HepG2 (cell line): ENCODE measurements around the gene TSPAN8. TPM values are rescaled to one million over a fixed set of nuclear protein-coding genes. Genes with fewer than 3 reads are reported as not detected.

Source experiments
- ATAC-seq: fragments of 200-7000 bp; cut with Tn5 transposase; 3 replicates; pipeline ENCODE4 v1.9.1; 2020; ENCODE audit warnings: mild to moderate bottlenecking, moderate library complexity
- BruUV-seq: library from RNA; stranded (reverse); fragments of 400-500 nt; replicated peaks from 2 replicates; lab custom pipeline; 2021; lab: Mats Ljungman, UMichigan
- CTCF ChIA-PET: fragments of 300-600 bp; formaldehyde crosslinking; extraction: SDS; loops from one replicate; lab custom pipeline; 2021; ENCODE audit warnings: low total read pairs, inconsistent platforms, low intra/inter-chr PET ratio; lab: Yijun Ruan, JAX
- POLR2A ChIA-PET: fragments of 350-600 bp; sonication (Branson Sonifier 250); formaldehyde crosslinking; loops from one replicate; lab custom pipeline; 2020; ENCODE audit warnings: antibody characterized with exemption, inconsistent platforms; lab: Yijun Ruan, JAX
- DNase-seq: peaks from one replicate; pipeline ENCODE4 v3.0.0-alpha.2; 2015; ENCODE audit warnings: low spot score
- FAIRE-seq: peaks from 3 replicates; lab custom pipeline; 2011; peaks lifted over from hg19 to GRCh38; lab: Jason Lieb, UNC
- H2AFZ ChIP-seq: one replicate; pipeline ENCODE4 v1.6.1; 2011; ENCODE audit warnings: low read length, inconsistent platforms
- H3K27ac ChIP-seq: fragments of 300-600 bp; 3 replicates; pipeline ENCODE4 v1.8.0; 2011; ENCODE audit warnings: mixed run types, mild to moderate bottlenecking, mixed read lengths, low read length, inconsistent platforms; ENCODE audit not compliant: insufficient read depth; ENCODE audit errors: extremely low read length
- H3K27me3 ChIP-seq, 2 experiments: fragments of 200-600 bp in 1 of 2; 2 replicates in 1 of 2; 3 replicates in 1 of 2; pipeline versions ENCODE4 v1.6.0 to v1.8.0; 2011; ENCODE audit warnings: low read length in 2 of 2, mild to moderate bottlenecking in 2 of 2, moderate library complexity in 2 of 2, inconsistent platforms in 1 of 2; ENCODE audit not compliant: insufficient read depth in 2 of 2, control insufficient read depth in 1 of 2
- H3K36me3 ChIP-seq, 2 experiments: fragments of 200-600 bp in 1 of 2; replicated peaks in 1 of 2; 2 replicates in 1 of 2; 3 replicates in 1 of 2; pipeline versions ENCODE4 v1.5.1 to v1.8.0; 2011; ENCODE audit warnings: low read length in 2 of 2, inconsistent platforms in 1 of 2; ENCODE audit not compliant: insufficient read depth in 2 of 2, control insufficient read depth in 1 of 2
- H3K4me1 ChIP-seq: 2 replicates; pipeline ENCODE4 v1.5.1; 2012; ENCODE audit warnings: low read length, inconsistent platforms; ENCODE audit not compliant: insufficient read depth
- H3K4me2 ChIP-seq: 2 replicates; pipeline ENCODE4 v1.6.0; 2011; ENCODE audit warnings: low read depth, low read length, inconsistent platforms
- H3K4me3 ChIP-seq, 3 experiments: fragments of 200-600 bp in 1 of 3; sonication (generic), shearing (Covaris generic) in 1 of 3; replicated peaks in 1 of 3; 2 replicates each; pipeline ENCODE4 v1.5.1; 2011 to 2016; ENCODE audit warnings: low read length in 3 of 3, inconsistent platforms in 2 of 3, low read depth in 2 of 3, mild to moderate bottlenecking in 2 of 3, control low read depth in 1 of 3, mixed read lengths in 1 of 3; ENCODE audit not compliant: insufficient read depth in 1 of 3
- H3K79me2 ChIP-seq: one replicate; pipeline ENCODE4 v1.6.1; 2011; ENCODE audit warnings: low read length, inconsistent platforms; ENCODE audit not compliant: insufficient read depth
- H3K9ac ChIP-seq: 2 replicates; pipeline ENCODE4 v1.6.0; 2011; ENCODE audit warnings: mild to moderate bottlenecking, low read depth, low read length, inconsistent platforms; ENCODE audit not compliant: insufficient read depth
- H3K9me3 ChIP-seq: 2 replicates; pipeline ENCODE4 v1.5.1; 2012; ENCODE audit warnings: mild to moderate bottlenecking, low read length
- H4K20me1 ChIP-seq: 2 replicates; pipeline ENCODE4 v1.6.0; 2011; ENCODE audit warnings: inconsistent platforms, mild to moderate bottlenecking, low read length, moderate library complexity; ENCODE audit not compliant: insufficient read depth
- AHDC1 ChIP-seq: sonication (generic); formaldehyde crosslinking; IDR thresholded peaks from 2 replicates; pipeline ENCODE4 v1.5.1; 2020; ENCODE audit warnings: mild to moderate bottlenecking, missing genetic modification reagents, borderline replicate concordance
- ASH2L ChIP-seq: fragments of 300-600, 200-600 bp; sonication (generic); IDR thresholded peaks from 2 replicates; pipeline ENCODE4 v1.7.0; 2017; ENCODE audit warnings: low read depth, mild to moderate bottlenecking, moderate library complexity, mixed read lengths, low read length; ENCODE audit not compliant: insufficient read length
- CHCHD3 ChIP-seq: sonication (generic); formaldehyde crosslinking; IDR thresholded peaks from 2 replicates; pipeline ENCODE4 v1.8.0; 2022; ENCODE audit warnings: mild to moderate bottlenecking, missing genetic modification reagents, moderate library complexity
- GATAD1 ChIP-seq: IDR thresholded peaks from 2 replicates; pipeline ENCODE4 v1.6.1; 2016; ENCODE audit warnings: missing genetic modification reagents, missing compliant biosample characterization
- HIC2 ChIP-seq: sonication (generic); formaldehyde crosslinking; IDR thresholded peaks from 2 replicates; pipeline ENCODE4 v1.9.0; 2022; ENCODE audit warnings: low read depth, missing genetic modification reagents
- NKX3-1 ChIP-seq: sonication (generic); formaldehyde crosslinking; IDR thresholded peaks from 2 replicates; pipeline ENCODE4 v1.5.0; 2020; ENCODE audit warnings: missing genetic modification reagents
- PHF21A ChIP-seq: sonication (generic); formaldehyde crosslinking; IDR thresholded peaks from 2 replicates; pipeline ENCODE4 v1.5.0; 2020; ENCODE audit warnings: mild to moderate bottlenecking, missing genetic modification reagents
- SMARCC2 ChIP-seq: fragments of 450-650 bp; IDR thresholded peaks from 2 replicates; pipeline ENCODE4 v1.6.1; 2017; ENCODE audit warnings: antibody characterized with exemption, mild to moderate bottlenecking
- TARDBP ChIP-seq: sonication (generic); formaldehyde crosslinking; IDR thresholded peaks from 2 replicates; pipeline ENCODE4 v1.8.0; 2022; ENCODE audit warnings: mild to moderate bottlenecking, missing genetic modification reagents
- TEAD3 ChIP-seq: optimal IDR thresholded peaks from 2 replicates; pipeline ENCODE3; 2016; ENCODE audit warnings: borderline replicate concordance
- ZBTB3 ChIP-seq: sonication (generic); formaldehyde crosslinking; IDR thresholded peaks from 2 replicates; pipeline ENCODE4 v1.4.0; 2020; ENCODE audit warnings: low read depth, mild to moderate bottlenecking, moderate library complexity, missing genetic modification reagents, borderline replicate concordance
- ZNF136 ChIP-seq: sonication (generic); formaldehyde crosslinking; IDR thresholded peaks from 2 replicates; pipeline ENCODE4 v1.8.1; 2022; ENCODE audit warnings: low read depth, mild to moderate bottlenecking, moderate library complexity, missing genetic modification reagents
- ZNF441 ChIP-seq: sonication (generic); formaldehyde crosslinking; IDR thresholded peaks from 2 replicates; pipeline ENCODE4 v1.7.0; 2021; ENCODE audit warnings: missing genetic modification reagents, borderline replicate concordance
- ZNF513 ChIP-seq: sonication (generic); formaldehyde crosslinking; conservative IDR thresholded peaks from 2 replicates; pipeline ENCODE4 v1.5.0; 2020; ENCODE audit warnings: missing genetic modification reagents
- ZNF619 ChIP-seq: sonication (generic); formaldehyde crosslinking; IDR thresholded peaks from 2 replicates; pipeline ENCODE4 v1.4.0; 2020; ENCODE audit warnings: mild to moderate bottlenecking, missing genetic modification reagents
- ZNF747 ChIP-seq: sonication (generic); formaldehyde crosslinking; IDR thresholded peaks from 2 replicates; pipeline ENCODE4 v1.8.1; 2023; ENCODE audit warnings: missing genetic modification reagents, mild to moderate bottlenecking, borderline replicate concordance
- WGBS: methylation state at CpG from one replicate; pipeline ENCODE4 v1.1.6; 2017; ENCODE audit warnings: low lambda C conversion rate; 5-methylcytosine and 5-hydroxymethylcytosine counted together
- in situ Hi-C: cut with HindIII; loops from 2 replicates; pipeline ENCODE4 v1.10.0; 2017; ENCODE audit warnings: low pct_unique_long_range_greater_than_20kb; ENCODE audit not compliant: extremely low pct_ligation_motif_present
- intact Hi-C: fragments of 100-400 bp; cut with micrococcal nuclease; formaldehyde crosslinking; loops from one replicate; pipeline ENCODE4 v1.10.0; 2022; ENCODE audit not compliant: unreplicated experiment
- polyA plus RNA-seq, 8 experiments: library from polyadenylated mRNA; depleted of rRNA in 3 of 8; stranded (reverse) in 7 of 8; unstranded in 1 of 8; fragments of >200 nt; fragmentation: Illumina TruSeq in 4 of 8; extraction: Trizol in 4 of 8; gene quantifications; 2 replicates each; pipeline versions ENCODE4 v1.2.1 to v1.2.3, GENCODE V29; 2011 to 2016; ENCODE audit warnings: low read depth in 4 of 8, missing spikeins in 1 of 8, mixed read lengths in 1 of 8; ENCODE audit not compliant: insufficient read depth in 1 of 8
- total RNA-seq, 5 experiments: library from RNA; depleted of rRNA; stranded (reverse); fragments of >200 nt; fragmentation: Illumina TruSeq; extraction: Trizol; gene quantifications; 2 replicates each; pipeline ENCODE4 v1.2.3, GENCODE V29; 2016; ENCODE audit warnings: low read depth in 1 of 5

The TSPAN8 gene
- total and polyA plus RNA-seq, 2 of the 13 experiments (the other 11 are each of a cell fraction or from before 2014, with no cell fraction given): 3.4 to 3.9 TPM

GRCh38 chr12:71142956-71143355, 14.8 kb downstream of the TSPAN8 start:
- Histone ChIP-seq H3K4me2 (no peak overlapping the region), H3K9me3 (no peaks in the 10 kb centered on the region), H3K9ac (no peak overlapping the region), H2AFZ (no peak overlapping the region), H3K4me1 (peaks cover 40% of the 10 kb centered on the region), H4K20me1 (no peaks in the 10 kb centered on the region), H3K36me3 (no peaks in the 10 kb centered on the region), H3K4me3 (no peak overlapping the region), H3K27ac (no peak overlapping the region), H3K79me2 (no peaks in the 10 kb centered on the region), H3K27me3 (no peaks in the 10 kb centered on the region)
- ChIA-PET POLR2A (no interaction called here), CTCF (no interaction called here)
- DNase-seq: no peak
- in situ Hi-C loops (loop anchor here (25.0 kb wide), 1 partner anchor 594 kb away; no protein-coding TSS in a partner anchor), intact Hi-C loops (no loop called here)
- 96% methylated on average over 5 of the region's 5 CpGs for WGBS
- TF ChIP-seq GATAD1 (CRISPR knock-in tag): no peak
- TF ChIP-seq AHDC1 (CRISPR knock-in tag): no peak
- no peak for TF ChIP-seq ZBTB3 (CRISPR knock-in tag)
- TF ChIP-seq SMARCC2: no peak
- no peak for TF ChIP-seq TARDBP (CRISPR knock-in tag)
- no peak for TF ChIP-seq ZNF136 (CRISPR knock-in tag)
- no peak for TF ChIP-seq HIC2 (CRISPR knock-in tag)
- no peak for TF ChIP-seq PHF21A (CRISPR knock-in tag)
- no peak for TF ChIP-seq NKX3-1 (CRISPR knock-in tag)
- TF ChIP-seq ZNF513 (CRISPR knock-in tag): no peak
- TF ChIP-seq ZNF441: no peak
- TF ChIP-seq TEAD3 (CRISPR knock-in tag): no peak
- no peak for TF ChIP-seq ZNF747 (CRISPR knock-in tag)
- TF ChIP-seq CHCHD3 (CRISPR knock-in tag): no peak
- no peak for TF ChIP-seq ZNF619 (CRISPR knock-in tag)
- TF ChIP-seq ASH2L: no peak
- no peak for FAIRE-seq
- BruUV-seq: no TSS peak
- no peak for ATAC-seq
